T follicular helper cell (primary cell): ENCODE measurements around the gene ZNF629.

ENCODE experiments used
- DNase-seq: peaks from one replicate; pipeline ENCODE4 v3.0.0-alpha.2; 2020; ENCODE audit warnings: low read depth

ZNF629 gene

DNA sequence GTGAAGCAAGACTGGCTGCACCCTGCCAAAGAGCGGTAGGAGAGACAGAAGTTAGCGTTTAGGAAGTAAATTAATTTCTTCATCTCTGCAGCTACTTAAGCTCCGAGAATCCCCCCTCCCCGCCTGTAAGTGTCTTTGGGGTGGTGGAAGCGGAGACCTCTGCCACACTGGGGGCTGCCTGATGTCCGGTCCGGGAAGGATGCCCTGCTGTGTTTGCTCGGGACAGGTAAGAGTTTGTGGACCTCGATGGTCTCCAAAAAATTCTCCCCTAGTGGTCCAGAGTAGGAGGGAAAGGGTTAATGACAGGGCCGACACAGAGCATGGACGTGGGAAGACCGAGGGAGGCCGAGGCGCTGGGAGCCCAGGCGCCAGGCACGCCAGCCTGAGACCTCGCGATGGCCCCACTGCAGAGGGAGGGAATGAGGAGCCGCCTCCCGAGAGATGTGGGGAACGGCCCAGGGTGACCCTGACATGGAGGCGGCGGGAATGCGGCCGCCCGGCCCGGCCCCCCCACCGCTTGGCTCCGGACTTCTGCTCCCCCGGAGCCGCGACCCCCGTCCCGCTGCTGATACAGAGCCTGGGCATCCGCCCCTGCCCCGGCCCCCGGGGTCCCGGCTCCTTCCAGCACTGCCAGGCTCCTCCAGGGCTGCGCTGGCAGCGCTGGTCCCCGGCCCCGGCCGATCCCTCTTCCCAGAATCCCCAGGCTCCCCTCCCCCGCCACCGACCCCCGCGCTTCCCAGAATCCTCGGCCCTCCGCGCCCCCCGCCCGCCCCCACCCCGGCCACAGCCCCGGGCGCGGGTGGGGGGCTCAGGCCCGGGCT, 680 bp downstream of the ZNF629 start:
- no peak for DNase-seq

DNA sequence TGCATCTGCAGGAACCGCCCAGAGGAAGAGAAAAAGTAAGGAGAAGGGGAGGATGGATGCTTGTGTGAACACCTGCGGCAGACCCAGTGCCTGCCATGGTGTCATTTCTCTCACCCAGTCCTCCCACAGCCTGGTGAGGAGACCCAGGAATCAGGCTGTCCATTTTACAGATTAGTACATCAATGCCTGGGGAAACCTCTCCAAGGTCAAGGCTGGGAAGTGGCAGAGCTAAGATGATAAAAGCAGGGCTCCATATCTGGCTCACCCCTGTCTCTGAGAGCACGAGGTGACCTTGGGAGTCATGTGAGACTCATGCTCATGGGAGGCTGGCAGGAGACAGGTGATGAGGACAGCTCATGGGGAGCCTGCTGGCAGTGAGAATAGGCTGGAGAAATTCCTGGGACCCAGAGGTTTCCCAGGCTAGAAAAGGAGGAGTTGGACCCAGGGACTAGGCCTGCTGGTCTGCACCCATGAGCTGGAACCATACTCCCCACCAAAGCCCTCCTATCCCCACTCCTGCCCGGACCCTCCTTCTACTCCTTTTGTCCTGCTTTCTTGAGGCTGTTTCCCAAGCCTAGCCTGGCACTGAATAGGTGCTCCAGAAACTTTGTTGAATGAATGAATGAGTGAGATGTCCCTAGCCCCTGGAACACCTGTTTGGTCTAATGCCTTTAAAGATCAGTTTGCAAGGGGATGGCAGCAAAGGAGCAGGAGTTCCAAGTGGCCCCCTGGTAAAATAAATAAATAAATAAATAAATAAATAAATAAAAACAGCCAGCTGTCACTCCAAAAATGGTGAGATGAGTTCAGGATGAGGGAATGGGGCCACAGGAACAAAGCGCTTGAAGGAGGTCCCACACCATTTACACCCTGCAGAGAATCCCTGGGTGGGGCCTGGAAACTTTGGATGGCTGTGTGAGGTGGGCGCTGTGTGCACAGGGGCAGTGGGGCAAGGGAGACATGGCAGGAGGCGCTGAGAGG, 1.6 kb downstream of the ZNF629 start:
- no peak for DNase-seq

DNA sequence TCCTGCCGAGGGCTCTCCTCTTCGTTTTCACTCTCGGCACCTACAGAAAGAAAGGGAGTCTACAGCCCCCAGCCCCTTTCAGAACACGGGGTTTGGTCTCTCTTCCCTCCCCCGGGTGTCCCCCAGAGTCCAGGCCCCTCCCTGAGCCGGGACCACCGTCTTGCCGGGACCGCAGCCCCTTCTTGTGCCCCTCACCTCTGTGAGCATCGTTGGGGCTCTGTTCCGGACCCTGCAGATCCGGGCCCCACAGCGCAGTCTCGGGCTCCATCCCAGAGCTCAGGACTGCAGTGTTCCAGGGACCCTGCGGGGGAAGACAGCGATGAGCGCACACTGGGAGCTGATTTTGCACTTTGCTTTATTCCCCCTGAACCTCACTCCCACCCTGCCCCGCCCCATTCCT, 2.8 kb downstream of the ZNF629 start:
- no peak for DNase-seq

DNA sequence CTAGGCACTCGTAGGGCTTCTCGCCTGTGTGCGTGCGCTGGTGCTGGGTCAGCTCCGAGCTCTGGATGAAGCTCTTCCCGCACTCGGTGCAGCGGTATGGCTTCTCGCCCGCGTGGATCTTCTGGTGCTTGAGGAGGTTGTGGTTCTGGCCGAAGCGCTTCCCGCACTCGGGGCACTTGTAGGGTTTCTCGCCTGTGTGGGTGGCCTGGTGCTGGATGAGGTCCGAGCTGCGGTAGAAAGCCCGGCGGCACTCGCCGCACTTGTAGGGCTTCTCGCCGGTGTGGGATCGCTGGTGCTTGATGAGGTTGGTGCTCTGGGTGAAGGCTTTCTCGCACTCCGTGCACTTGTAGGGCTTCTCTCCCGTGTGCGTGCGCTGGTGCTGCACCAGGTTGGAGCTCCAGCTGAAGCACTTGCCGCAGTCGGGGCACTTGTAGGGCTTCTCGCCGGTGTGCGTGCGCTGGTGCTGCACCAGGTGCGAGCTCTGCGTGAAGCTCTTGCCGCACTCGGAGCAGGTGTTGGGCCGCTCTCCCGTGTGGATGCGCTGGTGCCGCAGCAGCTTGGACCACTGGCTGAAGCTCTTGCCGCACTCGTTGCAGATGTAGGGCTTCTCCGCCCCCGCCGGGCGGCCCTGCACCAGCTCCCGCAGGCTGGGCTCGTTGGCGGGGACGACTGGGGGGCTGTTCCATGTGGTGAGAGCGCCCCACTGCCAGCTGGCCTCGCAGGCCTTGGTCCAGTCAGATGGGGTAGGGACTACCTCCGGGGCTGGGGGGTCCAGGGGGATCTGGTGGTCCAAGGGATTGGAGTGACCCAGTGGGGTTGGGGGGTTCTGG, 3.5 kb downstream of the ZNF629 start:
- no peak for DNase-seq

DNA sequence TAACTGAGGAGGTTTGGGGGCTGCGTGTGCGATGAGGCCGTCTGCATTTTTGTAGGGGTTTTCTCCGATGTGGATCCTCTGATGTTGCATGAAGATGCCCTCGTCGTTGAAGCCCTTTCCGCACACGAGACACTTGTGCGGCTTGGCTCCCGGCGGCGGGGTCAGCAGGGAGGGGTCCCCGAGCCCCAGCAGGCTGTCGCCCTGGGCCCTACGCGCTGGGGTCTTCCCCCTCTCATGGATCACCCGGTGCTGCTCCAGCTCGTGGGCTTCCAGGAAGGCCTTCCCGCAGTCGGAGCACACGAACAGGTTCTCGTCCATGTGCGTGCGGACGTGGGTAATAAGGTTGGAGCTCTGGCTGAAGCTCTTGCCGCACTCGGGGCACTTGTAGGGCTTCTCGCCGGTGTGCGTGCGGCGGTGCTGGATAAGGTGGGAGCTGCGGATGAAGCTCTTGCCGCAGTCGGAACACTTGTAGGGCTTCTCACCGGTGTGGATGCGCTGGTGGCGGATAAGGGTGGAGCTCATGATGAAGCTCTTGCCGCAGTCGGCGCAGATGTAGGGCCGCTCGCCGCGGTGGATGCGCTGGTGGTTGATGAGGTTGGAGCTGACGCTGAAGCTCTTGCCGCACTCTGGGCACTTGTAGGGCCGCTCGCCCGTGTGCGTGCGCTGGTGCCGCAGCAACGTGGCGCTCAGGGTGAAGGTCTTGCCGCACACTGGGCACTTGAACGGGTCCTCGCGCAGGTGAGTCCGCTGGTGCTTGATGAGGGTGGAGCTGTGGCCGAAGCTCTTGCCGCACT, 4.3 kb downstream of the ZNF629 start:
- no peak for DNase-seq

DNA sequence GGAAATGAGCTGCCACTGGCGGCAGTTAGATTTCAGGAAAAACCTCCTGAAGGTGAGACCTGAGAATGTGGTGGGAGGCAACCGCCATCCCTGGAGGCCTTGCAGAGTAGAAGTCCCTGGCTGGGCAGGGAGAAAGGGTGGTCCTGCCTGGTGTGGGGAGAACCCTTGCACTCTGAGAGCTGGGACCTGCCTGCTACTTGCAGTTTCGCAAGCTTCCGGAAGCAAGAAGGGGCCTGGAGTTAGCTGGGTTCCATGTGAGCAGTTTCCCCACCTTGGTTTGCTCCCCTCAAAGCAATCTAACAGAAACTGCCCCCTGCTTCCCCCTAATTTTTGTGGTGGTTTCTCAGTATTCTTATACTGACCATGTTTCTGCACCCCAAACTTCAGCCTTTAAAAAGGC, 6.5 kb downstream of the ZNF629 start:
- DNase-seq: no peak

DNA sequence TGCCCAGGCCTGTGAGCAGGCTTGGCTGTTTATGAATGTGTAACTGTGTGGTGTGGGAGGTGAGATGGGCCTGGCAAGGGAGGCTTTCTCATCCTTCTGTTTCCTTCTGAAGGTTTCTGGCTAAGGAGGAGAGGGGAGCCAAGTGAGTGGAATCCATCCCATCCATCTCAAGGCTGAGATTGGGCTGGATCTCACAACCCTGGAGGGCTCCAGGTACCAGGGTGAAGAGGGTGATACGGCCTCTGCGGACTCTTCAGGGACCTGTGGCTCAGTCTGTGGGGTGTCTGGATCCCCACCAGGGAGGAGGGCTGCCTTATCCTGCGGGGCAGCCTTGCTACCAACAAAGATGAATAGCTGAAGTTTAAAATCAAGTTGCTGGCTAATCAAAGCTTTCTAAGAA, 7.0 kb downstream of the ZNF629 start:
- no peak for DNase-seq

DNA sequence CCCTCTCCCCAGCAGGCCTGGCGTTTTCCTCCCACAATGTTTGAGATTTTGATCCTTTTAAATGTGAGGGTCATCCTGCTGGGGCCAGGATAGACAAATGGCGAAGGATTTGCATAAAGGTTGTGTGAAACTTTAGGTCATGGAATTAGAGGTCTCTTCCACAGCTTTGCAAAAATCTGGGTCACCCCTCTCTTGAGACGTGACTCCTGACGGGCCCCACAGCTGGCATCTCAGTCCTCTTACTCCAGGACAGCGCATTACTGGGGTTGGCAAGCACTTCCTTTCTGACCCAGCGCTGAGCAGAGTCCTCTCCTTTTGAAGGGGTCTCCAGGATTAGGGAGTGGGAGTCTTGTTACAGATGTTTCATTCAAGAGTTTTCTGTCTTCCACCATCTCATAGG, 7.4 kb downstream of the ZNF629 start:
- no peak for DNase-seq

DNA sequence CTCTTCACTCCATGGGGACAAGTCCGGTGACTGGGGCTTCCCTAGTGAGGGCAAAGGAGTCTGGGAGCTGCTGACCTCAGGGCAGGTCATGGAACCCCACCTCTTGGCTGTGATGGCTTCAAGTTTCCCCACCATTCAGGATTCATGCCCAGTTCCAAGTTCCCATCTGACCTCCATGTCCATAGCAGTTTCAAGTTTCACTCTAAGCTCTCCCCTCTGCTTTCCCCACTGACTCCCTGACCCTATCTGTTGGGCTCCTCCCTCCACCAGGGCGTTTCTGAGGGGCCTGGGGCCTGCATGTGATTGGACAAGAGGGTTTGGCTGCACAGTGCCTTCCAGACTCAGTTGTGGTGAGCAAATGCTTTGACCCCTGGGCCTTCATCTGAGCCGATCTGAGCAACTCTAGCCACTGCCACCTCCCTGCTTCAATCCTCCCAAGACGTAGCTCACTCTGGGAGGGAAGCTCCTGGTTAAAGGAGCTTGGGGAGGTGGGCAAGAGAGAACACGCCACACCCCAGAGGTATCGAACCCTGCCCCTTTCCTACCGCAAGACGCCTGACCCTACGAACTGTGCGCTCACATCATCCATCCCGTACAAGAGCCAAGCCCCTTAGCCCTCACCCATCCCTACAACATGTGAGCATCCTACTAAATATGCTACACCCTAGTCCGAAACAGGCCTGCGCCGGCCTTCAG, 8.3 kb downstream of the ZNF629 start:
- DNase-seq: no peak

DNA sequence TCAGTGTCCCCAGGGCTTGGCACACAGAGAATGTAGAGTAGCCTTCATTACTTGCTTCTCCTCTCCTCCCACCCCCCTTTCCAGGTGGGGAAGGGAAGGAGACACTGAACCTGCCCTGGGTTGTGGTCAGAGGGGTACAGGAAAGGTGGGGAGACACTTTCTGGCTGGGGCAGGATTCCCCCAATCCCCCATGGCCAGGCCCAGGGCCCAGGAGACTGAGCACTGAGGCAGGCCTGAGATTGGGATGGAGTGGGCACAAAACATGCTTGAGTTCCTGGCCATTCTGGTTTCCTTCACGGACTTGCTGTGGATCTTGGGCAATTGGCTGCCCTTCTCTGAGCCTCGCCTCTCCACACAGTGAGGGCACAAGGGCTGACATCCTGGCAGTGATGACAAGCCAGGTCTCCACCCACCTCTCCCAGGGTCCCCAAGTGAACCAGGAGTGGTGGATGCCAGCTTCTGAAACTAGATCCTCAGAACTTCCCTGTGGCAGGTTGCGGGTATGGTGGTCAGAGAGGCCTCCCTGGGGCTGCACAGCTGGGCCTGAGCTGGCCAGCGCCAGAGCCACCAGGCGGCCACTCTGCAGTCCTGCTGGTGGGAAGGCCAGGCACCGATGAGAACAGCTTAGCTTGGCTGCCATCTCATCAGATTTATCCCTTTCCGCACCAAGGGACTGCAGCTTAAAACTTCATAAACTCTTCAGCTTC, 9.3 kb downstream of the ZNF629 start:
- DNase-seq: no peak

DNA sequence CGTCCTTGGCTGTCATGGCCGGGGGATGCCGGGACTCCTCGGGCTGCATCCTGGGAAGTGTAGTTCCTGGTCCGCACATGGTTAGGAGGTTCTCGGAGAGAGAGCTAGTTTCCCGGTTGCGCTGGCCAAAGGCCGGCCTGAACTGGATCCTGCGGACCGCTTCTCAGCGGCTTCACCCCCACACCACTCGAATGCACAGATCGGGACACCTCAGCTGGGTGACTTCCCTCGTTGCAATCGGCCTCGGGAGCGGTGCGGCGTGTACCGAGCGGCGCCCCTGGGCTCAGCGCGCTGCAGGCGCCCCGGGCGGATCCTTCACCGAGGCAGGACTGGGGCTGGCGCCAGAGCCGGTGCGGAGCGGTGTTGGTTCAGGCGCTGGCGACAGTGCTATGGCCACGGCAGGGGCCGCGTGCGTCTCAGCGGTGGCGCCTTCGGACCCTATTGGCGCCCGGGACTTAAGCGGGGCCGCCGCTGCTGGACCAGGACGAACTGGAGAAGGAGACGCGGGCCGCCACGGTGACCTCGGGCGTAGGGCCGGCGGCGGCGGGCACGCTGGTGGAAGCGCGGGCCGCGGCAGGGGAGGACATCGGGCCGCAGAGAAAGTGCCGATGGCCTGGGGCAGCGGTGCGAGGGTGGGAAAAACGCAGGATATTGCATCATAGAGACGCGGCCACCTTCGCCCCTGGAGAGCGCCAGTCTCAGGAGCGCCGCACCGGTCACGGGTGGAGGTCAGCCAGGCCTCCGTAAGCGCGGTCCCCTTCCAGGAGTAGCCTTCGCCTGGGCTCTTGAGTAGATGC, 11.4 kb downstream of the ZNF629 start:
- DNase-seq: no peak

DNA sequence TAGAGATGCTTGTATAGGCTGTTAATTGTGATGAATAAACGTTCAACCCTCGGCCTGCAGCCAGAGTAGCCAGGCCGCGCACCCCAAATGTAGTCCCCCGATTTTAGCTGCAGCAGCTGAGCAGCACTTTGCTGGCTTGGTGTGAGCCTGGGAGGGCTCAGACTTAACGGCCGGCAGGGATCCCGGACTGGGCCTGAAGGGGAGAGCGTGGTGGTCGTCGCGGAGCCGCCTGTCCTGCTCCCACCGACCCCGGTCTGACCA, 11.9 kb downstream of the ZNF629 start:
- no peak for DNase-seq

DNA sequence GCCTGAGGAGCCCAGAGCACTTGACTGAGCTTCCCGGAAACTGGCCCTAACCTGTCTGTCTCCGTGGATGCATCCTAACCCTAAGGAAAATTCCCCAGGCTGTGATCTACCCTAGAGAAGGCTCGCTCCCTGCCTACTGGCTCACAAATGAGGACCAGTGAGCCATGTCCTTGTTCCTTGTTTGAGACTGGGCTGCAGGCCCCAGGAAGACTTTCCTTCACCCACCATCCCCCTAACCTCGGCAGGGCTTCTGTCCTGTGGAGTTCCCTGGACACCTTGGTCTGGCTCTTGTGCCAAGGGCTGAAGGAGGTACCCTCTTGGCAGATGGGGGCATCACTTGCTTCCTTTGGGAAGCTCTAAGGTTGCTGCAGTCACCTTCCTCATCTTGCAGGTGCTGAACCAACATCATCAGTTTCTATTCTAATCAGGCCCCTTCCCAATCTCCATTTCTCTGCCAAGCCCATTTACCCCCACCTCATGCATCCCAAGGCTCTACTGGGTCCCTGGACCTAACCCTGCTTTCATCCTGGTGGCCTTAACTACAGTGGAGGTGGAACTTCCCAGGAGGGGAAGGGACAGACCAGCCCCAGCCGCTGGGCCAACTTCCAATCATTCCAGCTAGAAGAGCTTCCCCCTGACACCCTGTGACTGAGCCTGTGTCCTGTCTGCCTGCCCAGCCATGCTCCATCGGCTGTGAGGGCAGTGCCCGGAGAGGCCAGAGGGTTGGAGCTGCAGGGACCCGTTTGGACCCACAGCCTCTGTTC, 12.5 kb downstream of the ZNF629 start:
- no peak for DNase-seq

DNA sequence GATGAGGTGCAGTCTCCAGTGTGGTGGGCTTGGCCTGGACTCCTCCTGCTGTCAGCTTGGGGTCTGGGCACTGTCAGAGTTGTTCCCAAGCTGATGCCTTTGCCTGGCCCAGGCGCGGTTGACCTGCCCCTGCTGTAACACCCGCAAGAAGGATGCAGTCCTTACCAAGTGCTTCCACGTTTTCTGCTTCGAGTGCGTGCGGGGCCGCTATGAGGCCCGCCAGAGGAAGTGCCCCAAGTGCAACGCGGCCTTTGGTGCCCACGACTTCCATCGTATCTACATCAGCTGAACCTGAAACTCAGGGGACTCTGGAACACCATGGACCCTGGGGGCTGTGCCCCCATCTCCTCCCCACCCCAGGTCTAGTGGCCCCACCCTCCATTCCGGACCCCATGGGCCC, 13.2 kb downstream of the ZNF629 start:
- no peak for DNase-seq

DNA sequence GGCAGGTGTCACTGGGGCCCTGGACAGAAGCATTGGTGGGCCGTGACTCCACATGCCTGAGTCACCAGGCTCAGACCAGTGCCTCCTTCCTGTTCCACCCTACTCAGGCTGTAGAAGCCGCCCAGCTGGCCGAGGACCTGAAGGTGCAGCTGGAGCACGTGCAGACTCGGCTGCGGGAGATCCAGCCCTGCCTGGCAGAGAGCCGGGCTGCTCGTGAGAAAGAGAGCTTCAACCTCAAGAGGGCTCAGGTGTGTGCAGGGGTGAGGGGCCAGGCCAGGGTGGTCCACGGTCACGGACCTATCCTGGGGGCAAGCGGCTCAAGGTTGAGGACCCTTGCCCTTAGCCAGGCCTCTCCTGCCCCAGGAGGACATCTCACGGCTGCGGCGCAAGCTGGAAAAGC, 15.3 kb downstream of the ZNF629 start:
- no peak for DNase-seq

DNA sequence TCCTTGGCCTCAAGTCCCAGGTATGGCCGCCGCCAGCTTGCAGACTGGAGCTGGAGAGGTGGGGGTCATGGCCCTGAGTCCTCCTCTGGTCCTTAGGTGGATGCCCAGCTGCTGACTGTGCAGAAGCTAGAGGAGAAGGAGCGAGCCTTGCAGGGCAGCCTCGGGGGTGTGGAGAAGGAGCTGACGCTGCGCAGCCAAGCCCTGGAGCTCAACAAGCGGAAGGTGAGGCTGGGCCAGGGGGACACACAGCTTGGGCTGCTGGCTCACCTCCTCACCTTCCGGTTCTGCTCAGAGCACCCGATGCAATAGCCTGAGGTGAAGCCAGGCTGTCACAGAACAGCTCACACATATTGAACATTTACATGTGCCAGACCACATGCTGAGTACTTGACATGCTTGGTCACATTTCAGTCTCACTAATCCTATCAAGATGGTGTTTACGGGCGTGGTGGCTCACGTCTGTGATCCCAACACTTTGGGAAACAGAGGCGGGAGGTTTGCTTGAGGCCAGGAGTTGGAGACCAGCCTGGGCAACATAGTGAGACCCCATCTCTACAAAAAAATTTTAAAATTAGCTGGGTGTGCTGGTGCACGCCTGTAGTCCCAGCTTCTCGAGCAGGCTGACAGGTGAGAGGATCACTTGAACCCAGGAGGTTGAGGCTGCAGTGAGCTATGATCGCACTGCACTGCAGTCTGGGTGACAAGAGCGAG, 17.5 kb downstream of the ZNF629 start:
- no peak for DNase-seq

DNA sequence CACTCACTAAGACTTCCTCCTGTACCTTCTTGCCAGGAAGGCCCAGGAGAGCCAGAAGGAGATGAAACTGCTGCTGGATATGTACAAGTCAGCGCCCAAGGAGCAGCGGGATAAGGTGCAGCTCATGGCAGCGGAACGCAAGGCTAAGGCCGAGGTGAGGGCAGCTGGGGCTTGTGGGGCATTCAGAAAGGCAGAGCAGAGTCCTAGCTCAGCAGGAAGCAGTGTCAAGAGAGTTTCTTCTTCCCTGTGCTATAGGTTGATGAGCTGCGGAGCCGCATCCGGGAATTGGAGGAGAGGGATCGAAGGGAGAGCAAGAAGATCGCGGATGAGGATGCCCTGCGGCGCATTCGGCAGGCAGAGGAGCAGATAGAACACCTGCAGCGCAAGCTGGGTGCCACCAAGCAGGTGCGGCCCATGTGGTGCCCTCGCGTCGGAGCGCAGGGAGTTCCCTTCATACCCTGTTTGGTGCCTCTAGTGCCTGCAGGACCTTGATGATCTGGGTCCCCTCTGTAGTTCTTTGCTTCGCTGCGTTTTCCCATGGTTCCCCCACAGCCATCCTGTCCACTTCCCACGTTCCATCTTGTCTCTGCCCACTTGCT, 18.3 kb downstream of the ZNF629 start:
- DNase-seq: no peak
